A549 treated with AZD2906 at 1 μM for 4 hours (cell line): Measurements from ENCODE around the gene ABHD14A. TPM values are rescaled to one million over a fixed set of nuclear protein-coding genes. Genes with fewer than 3 reads are reported as not detected.

Experiments used
- total RNA-seq: library from RNA; stranded (reverse); fragments of 200-300 nt; extraction: Qiagen RNA extraction; gene quantifications from 5 replicates; pipeline ENCODE4 v1.2.3, GENCODE V29; 2022

ABHD14A gene
- 11.4 to 15.9 TPM (median 15.6 TPM) in 5 replicates for total RNA-seq

DNA sequence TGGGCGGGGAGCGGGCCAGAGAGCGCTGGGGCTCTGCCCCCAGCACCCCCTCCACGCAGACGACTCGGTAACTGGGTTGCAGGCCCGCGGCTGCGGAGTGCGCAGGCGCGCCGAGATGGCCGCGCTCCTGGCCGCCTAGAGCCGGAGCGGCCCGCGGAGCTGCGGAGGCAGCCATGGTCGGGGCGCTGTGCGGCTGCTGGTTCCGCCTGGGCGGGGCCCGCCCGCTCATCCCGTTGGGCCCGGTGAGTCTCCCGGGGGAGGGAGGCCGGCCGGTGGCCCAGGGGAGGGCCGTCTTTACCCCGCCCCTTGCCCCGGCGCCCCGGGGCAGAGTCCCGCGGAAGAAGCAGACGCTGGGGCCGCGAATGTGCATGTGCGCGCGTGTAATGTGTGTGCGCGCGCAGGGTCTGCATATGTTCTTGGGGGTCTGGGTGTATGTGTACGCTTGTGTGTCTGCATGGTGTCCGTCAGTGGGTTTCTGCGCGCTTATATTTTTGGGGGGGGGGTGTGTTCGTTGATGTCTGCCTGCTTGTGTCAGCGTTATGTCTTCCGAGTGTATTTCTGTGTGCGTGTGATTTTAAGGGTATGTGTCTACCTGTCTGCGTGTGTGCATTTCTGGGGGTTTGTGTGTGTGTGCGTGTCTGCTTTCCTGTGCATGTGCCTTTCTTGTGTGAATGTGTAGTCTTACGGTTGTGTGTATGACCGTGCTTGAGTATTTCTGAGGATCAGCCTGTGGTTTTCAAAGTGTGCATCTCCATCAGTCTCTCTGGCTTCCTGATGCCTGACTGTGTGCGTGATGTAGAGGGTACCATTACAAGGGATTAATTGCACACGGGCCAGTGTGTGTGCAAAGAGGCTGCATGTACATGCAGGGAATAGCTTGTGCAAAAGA, at the start of gene ABHD14A:
TSS of gene ABHD14A (plus strand) at position 102 of the 889 bp plus-strand sequence. CDS start at position 174, 72 bp downstream.

DNA sequence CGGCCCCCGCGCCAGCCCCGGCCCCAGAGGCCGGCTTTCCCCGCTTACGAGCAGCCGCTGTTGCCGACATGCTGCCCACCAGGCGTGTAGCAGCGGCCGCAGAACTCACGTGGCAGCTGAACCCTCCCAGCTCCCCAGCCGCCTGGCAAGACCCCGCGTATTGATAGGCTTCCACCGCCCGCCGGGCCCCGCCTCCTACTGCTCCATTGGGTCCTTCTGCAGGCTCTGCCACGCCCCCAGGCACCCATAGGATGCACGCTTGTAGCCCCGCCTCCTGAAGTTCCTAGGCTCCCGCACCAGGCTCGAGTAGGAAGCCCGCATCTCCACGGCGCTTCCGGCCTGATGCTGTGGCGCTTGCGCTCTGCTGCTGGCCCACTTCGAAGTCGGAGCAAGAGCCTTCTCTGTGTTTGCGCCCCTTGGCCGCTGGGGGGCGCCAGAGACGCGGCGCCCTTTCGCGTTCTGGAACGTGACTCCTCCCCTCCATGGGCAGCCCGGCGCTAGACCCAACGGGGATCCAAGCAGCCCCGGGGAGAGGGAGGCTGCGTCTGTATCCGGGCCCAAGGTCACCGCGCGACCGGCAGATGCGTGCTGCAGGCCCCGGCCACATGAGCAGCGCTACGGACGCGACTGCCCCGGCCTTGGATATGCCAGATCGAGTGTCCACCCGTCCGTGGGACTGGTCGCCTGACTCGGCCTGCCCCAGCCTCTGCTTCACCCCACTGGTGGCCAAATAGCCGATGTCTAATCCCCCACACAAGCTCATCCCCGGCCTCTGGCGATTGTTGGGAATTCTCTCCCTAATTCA, 32.9 kb upstream of the ABHD14A start, which contains the start of the genes PARP3 and RRP9:
TSS of gene PARP3 (plus strand) at position 566 of the 805 bp plus-strand sequence. CDS start 993 bp downstream, outside the sequence.
TSS of gene RRP9 (minus strand) at position 107 of the 805 bp plus-strand sequence. CDS start at position 70, 37 bp downstream.

DNA sequence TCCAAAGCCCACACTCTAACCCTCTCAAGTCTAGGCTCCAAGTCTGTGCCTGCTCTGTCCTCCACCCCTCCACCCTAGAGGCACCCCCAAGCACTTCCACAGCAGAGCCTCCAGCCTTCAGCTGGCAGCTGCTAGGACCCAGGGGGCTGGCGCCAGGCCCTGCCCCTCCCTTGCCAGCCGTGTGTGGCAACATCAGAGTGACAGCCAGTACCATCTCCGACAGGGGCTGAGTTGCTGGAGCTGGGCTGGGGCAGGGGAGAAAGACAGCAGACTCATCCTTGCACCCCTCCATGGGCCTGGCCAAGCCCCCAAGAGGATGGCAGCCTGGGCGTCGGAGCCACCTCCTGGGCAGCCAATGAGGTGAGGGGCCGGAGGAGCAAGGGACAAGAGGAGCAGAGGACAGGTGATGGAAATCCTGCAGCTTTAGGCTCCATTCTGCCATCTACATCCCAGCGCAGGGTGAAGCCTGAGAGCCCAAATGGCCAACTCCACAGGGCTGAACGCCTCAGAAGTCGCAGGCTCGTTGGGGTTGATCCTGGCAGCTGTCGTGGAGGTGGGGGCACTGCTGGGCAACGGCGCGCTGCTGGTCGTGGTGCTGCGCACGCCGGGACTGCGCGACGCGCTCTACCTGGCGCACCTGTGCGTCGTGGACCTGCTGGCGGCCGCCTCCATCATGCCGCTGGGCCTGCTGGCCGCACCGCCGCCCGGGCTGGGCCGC, 19.5 kb upstream of the ABHD14A start, which contains the start of gene GPR62:
TSS of gene GPR62 (plus strand) at position 207 of the 718 bp plus-strand sequence. CDS start at position 479, 272 bp downstream.

DNA sequence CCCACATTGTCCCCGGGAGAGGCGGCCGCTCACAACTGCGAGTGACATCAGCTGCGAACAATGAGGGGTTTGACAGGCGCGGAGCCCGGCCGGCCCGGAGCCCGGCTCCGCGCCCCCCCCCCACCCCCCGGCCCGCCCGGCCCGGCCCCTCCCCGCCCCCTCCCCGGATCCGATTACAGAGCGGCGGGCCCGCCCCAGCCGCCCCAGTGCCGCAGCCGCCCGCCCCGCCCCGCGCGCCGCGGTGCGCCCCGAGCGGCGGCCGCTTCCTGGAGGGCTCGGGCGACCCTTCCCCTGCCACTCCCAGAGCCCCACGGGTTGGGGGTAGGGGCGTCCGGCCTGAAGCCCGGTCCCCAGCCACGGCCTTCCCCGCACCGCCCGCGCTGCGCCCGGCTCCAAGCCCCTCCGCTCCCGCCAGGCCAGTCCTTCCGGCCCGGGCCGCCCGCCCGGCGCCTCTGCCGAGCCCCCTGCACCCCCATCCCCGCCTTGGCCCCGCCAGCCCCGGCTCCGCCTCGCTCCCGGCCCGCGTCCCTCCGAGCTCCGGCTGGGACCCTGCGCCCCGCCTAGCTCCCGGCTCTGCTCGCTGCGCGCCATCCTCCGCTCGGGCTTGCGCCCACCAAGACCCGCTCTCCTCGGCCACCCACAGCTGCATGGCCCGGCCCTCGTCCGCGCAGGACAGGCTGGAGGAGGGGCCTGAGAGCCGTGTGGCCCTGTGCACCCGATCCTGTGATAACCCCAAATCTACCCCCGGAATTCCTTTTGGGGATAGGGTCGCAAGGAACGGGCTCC, 7.3 kb upstream of the ABHD14A start, which contains the start of gene PCBP4:
TSS of gene PCBP4 (minus strand) at position 71 of the 786 bp plus-strand sequence. CDS start 6,214 bp downstream, outside the sequence.

DNA sequence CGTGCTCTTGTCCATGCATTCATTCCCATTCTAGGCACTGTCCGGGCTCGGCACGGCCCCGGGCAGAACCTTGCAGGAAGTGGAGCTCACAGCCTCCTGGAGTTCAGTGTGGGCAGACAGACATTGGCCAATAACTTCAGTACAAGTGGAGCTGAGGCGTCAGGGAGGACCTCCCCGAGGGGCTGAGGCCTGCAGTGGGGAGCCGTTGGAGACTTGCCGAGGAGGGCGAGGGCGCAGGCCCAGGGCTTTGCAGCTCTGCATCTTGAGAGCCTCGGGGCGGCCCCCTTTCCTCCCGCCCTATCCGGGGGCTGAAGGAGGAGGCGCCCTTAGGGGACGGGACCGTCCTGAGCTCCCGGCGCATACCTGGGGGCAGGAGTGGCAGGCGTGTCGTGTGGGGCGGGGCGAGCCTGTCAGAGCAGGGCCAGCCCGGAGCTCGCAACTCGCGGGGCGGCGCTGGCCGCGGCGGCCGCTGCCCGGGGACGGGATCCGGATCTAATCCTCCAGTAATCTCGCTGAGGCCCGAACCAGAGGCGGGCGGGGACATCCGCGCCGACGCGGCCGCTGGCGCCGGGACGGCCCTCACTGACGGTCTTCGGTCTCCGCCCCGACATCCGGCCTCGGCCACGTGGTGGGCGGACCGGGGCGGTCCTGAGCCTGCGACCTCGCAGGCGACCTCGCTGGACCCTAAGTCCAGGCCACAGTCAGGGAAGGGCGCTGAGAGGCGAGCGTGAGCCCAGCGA, 8.1 kb downstream of the ABHD14A start, which contains the start of gene ACY1:
TSS of gene ACY1 (plus strand) at position 698 of the 740 bp plus-strand sequence. CDS start 530 bp downstream, outside the sequence.

DNA sequence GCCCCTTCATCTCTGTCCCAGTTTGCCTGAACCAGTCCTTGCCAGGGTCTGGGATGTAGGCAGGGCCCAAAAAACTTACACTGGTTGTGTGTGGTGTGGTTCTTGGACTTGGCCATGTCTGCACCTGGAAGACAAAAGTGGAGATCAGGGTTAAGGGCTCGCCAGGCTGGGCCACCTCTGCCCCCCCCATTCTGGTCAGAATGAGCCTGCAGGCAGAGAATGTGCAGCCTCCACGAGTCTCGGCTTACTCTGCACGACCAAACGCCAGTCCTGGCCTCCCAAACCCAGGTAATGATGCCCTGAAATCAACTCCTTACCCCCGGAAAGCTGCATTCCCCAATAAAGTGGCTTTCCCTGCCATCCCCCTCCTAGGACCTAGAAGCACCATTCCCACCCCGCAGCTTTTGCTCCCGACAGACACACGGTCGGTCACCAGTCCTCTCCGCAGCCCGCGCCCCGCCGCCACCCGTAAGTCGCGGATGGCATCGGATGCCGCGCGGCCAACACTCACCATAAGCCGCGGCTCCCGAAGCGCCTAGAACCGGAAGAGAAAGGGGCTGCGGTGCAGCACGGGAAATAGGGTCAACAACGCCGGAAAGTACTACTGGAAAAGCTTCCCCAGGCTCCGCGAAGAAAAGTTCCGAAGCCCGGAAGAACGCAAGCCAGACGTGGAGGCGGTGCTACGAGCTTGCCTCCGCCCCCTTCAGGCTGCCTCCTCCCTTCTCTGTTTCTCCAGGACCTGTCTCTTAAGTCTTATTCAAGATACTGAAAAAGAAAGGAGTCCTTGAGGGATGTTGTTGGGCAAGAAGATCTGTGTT, 20.7 kb downstream of the ABHD14A start, which contains the start of gene RPL29:
TSS of gene RPL29 (minus strand) at position 550 of the 818 bp plus-strand sequence. CDS start at position 116, 434 bp downstream.

Other genes with a start within 250 kb of the ABHD14A start
- not detected in 5 replicates for gene IQCF6, start 195.8 kb upstream of the ABHD14A start, total RNA-seq
- gene IQCF2, start 113.4 kb upstream of the ABHD14A start, total RNA-seq: not detected in 5 replicates
- not detected in 5 replicates for gene IQCF5, start 99.5 kb upstream of the ABHD14A start, total RNA-seq
- gene IQCF1, start 71.7 kb upstream of the ABHD14A start, total RNA-seq: not detected in 5 replicates
- 33.5 to 47.3 TPM (median 42.8 TPM) in 5 replicates for gene RRP9, start 33.2 kb upstream of the ABHD14A start, total RNA-seq
- 8.0 to 10.4 TPM (median 9.4 TPM) in 5 replicates for gene PARP3, start 32.7 kb upstream of the ABHD14A start, total RNA-seq
- not detected in 5 replicates for gene GPR62, start 19.7 kb upstream of the ABHD14A start, total RNA-seq
- 12.1 to 15.2 TPM (median 14.0 TPM) in 5 replicates for gene PCBP4, start 7.6 kb upstream of the ABHD14A start, total RNA-seq
- 27.4 to 34.9 TPM (median 34.2 TPM) in 5 replicates for gene ABHD14B, start 1.0 kb upstream of the ABHD14A start, total RNA-seq
- 22.3 to 27.8 TPM (median 25.4 TPM) in 5 replicates for gene ACY1, start 8.5 kb downstream of the ABHD14A start, total RNA-seq
- gene RPL29, start 20.8 kb downstream of the ABHD14A start, total RNA-seq: 1,307 to 1,420 TPM (median 1,337 TPM) in 5 replicates
- gene DUSP7, start 81.5 kb downstream of the ABHD14A start, total RNA-seq: 19.0 to 20.8 TPM (median 20.0 TPM) in 5 replicates
- 16.6 to 19.5 TPM (median 18.9 TPM) in 5 replicates for gene POC1A, start 179.4 kb downstream of the ABHD14A start, total RNA-seq
- 43.1 to 47.9 TPM (median 46.6 TPM) in 5 replicates for gene ALAS1, start 223.1 kb downstream of the ABHD14A start, total RNA-seq